ENCODE results near the gene ADAMTS19.
"Not testable (repeated sequence)": the region's sequence is repeated elsewhere in the genome, so short reads cannot be mapped to it uniquely, and the experiment has no call there.

The ADAMTS19 gene

GRCh38 chr5:129459777-129460671 lies at the start of gene ADAMTS19:
ADAMTS19 (plus strand) TSS chr5:129460298; CDS start chr5:129460392, 94 bp downstream.
- DNase-seq (ENCODE audit: low read depth in 2 of 2): no peak

DNA sequence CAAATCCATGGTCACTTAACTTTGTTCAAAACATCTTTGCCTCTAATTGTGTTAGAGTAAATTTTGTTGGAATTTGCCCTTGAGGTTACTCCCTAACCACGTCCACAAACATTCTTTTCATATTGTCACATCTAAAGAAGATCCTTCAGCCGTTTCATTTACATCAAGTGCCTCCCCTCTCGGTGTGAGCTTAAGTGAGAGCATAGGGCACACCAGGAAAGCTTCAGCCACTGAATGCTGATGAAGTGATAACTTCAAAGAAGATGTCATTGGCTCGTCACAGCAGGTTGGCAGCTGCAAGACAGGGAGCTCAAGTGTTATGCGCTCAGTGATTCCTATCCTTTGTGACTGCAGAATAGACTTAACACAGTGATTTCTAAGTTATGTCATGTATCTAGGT lies 49.6 kb upstream of the ADAMTS19 start:
- DNase-seq (ENCODE audit: low read depth in 2 of 2): no peak

DNA sequence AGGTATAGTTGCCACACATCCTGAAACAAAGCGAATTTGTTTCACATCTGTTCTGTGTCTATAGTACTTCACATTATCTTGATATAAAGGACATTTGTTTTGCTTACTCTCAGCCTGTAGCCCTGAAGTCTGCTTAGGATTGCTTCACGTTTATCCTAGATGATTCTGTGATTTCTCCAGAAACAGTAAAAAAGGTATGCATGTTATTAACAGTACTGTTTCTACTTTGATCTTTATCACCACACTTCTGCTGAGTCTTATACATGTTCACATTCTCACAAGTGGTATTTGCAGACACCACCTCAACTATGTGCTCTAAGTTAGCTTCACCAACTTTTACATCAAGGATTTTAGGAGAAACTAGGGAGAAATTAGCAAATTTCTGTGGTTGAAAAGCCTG lies 47.4 kb upstream of the ADAMTS19 start:
- DNase-seq (ENCODE audit: low read depth in 2 of 2): no peak

DNA sequence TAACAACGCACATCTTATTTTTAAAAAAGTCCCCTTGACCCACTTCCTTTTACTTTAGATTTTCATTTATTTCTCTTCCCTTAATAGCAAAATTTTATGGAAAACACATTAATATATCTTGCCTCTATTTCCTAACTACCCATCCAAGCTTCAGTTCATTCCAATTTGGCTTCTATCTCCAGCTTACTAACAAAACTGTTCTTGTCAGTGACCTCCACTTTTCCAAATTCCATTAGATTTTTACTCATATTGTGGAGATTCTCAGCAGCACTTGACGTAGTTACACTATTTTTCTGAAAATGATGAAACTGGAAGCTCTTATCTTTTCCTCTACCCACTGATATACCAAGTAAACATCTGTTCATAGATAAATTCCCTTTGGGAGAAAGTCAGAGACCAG lies 46.5 kb upstream of the ADAMTS19 start:
- DNase-seq (ENCODE audit: low read depth in 2 of 2): no peak

DNA sequence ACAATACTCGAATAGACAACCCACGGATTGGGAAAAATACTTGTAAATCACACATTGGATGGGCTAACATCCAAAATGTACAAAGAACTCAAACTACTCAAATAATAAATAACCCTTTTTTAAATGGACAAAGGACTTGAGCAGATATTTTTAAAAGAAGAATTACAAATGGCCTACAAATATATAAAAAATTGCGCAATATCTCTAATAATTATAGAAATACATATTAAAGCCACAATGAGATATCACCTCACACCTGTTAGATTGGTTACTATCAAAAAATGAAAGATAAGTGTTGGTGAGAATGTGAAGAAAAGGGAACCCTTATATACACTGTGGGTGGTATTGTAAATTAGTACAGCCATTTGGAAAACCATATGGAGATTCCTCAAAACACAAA lies 40.8 kb upstream of the ADAMTS19 start:
- DNase-seq (ENCODE audit: low read depth in 2 of 2): no peak

DNA sequence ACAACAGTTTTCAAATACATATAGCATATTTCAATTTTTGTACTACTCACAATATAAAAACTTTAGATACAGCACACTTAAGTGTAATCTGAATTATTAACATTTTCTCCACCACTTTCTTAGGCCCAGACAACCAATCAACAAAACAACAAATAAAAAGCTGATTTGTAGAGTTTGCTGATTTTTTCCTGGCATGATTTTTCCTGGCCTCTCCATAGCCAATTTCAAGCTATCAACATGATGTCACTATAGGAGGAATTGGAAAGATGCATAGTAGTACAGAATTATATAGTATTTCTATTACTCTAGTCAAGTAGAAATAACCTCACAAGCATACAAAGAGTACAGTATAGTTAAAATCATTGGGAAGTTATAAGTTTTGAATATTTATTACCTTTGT lies 35.1 kb upstream of the ADAMTS19 start:
- DNase-seq (ENCODE audit: low read depth in 2 of 2): no peak

- DNase-seq (ENCODE audit: low read depth in 2 of 2): no peak
These were observed 34.0 kb upstream of the ADAMTS19 start for GRCh38 chr5:129426071-129426470.

GRCh38 chr5:129428636-129429035 lies 31.5 kb upstream of the ADAMTS19 start:
- DNase-seq (ENCODE audit: low read depth in 2 of 2): not testable (repeated sequence)

DNA sequence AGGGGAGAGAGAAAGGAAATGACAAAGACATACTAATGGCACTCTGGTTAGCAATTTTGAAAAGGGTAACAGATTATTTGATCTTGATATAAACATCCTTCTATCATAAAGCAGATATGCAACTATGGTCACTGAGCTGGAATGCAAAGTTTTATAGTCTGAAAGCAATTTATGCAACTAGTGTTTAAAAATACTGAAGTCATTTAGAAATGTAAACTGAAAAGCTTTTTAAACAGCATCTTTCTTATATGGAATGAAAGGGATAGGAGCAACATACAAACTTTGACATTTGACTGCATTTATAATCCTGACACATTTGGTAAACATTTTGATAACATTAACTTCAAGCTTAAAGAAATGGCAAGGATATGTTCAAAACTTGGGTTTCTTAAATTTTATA lies 28.7 kb upstream of the ADAMTS19 start:
- no peak for DNase-seq (ENCODE audit: low read depth in 2 of 2)

- no peak for DNase-seq (ENCODE audit: low read depth in 2 of 2)
These were observed 21.8 kb upstream of the ADAMTS19 start for GRCh38 chr5:129438322-129438721.

DNA sequence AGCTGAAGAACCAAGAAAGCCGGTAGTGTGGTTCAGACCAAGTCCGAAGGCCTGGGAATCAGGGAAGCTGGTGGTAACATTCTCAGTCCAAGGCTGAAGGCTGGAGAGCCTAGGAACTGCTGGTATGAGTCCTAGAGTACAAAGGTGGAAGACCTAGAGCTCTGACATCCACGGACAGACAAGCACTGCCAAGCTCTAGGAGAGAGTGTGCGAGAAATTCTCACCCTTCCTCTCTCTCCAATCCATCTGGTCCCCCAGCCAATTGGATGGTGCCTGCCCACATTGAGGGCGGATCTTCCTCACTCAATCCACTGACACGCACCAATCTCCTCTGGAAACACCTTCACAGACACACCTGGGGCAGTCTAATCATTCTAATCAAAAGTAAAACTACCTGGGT lies 19.7 kb upstream of the ADAMTS19 start:
- DNase-seq (ENCODE audit: low read depth in 2 of 2): no peak

DNA sequence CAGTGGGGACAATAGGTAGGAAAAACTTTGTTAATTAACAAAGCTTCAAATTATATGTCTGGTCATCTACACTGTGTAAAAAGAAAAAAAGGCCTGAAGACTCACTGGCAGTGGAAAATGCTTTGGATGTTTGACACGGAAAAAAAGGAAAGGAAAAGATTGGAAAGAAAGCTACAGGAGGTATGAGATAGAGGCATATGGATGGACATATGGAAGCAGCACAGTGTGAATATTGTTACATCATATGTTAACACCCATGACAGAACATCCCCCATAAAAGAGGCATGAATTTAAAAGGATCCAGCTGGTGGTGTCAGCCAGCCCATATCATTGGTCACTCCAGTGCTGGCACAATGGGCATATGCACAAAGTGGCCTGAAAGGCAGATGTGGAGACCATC lies 19.0 kb upstream of the ADAMTS19 start:
- no peak for DNase-seq (ENCODE audit: low read depth in 2 of 2)

DNA sequence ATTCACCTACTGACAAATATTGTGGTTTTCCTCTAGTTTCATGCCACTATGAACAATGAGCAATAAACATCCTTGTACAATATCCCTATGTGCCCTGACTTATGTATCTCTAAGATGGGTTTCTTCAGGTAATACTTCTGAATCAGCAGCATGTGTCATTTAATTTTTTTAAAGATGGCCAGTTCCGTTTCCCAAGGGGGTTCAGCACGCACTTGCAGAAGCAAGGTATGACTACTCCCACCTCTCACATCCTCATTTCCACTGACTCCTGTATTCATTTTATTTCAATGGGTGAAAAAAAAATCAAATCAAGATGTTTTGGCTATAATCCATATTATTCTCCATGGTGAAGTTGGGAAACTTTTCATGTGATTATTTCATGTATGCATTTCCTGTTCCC lies 14.7 kb upstream of the ADAMTS19 start:
- DNase-seq (ENCODE audit: low read depth in 2 of 2): no peak

GRCh38 chr5:129447968-129448367 lies 12.1 kb upstream of the ADAMTS19 start:
- no peak for DNase-seq (ENCODE audit: low read depth in 2 of 2)

GRCh38 chr5:129448654-129449053 lies 11.4 kb upstream of the ADAMTS19 start:
- DNase-seq (ENCODE audit: low read depth in 2 of 2): no peak

DNA sequence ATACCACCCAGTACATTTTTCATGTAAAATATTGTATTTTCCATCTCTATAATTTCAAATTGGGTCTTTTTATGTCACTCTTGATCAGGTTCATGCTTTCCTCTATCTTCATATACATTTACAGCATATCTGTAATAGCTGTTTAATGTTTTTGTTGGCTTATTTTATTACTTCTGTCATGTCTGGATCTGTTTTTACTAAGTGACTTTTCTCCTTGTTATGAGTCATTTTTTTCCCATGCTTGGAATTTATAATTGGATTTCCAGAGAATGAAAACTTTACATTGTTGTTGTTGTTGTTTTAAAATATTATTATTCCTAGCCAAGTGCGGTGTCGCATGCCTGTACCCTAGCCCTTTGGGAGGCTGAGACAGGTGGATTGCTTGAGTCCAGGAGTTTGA lies 5.6 kb upstream of the ADAMTS19 start:
- DNase-seq (ENCODE audit: low read depth in 2 of 2): no peak

GRCh38 chr5:129459450-129459776 lies 685 bp upstream of the ADAMTS19 start:
- DNase-seq (ENCODE audit: low read depth in 2 of 2): no peak

DNA sequence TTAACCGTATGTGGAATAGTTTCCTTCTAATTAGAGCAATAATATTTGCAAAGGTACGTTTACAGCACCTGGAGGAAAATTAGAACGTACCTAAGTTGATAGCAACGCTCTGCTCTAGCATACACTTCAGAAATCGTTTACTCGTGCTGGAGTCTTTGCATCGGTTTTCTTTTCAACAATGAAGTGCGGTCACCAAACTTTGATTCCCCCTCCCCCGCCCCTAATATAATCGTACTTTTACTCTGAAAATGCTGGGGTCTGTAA lies 506 bp downstream of the ADAMTS19 start:
- DNase-seq (ENCODE audit: low read depth in 2 of 2): no peak

GRCh38 chr5:129460936-129461710 lies 1.0 kb downstream of the ADAMTS19 start:
- no peak for DNase-seq (ENCODE audit: low read depth in 2 of 2)

GRCh38 chr5:129461711-129462332 lies 1.7 kb downstream of the ADAMTS19 start:
- DNase-seq (ENCODE audit: low read depth in 2 of 2): no peak

GRCh38 chr5:129465776-129466344 lies 5.8 kb downstream of the ADAMTS19 start:
- DNase-seq (ENCODE audit: low read depth in 2 of 2): no peak

DNA sequence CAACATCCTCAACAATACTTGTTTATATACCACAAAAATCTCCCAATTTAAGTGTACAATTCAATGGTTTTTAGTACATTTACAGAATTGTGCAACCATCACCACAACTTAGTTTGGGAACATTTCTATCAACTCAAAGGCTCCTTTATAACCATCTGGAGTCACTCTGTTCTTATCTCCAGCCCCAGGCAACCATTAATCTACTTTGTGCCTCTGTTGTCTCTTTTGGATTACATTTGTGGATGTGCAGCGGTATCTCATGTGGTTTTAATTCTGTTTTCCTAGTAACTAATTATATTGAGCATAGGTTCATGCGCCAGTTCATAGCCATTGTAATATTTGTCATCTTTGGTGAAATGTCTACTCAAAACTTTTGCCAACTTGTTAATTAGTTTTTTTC lies 14.4 kb downstream of the ADAMTS19 start:
- no peak for DNase-seq (ENCODE audit: low read depth in 2 of 2)

DNA sequence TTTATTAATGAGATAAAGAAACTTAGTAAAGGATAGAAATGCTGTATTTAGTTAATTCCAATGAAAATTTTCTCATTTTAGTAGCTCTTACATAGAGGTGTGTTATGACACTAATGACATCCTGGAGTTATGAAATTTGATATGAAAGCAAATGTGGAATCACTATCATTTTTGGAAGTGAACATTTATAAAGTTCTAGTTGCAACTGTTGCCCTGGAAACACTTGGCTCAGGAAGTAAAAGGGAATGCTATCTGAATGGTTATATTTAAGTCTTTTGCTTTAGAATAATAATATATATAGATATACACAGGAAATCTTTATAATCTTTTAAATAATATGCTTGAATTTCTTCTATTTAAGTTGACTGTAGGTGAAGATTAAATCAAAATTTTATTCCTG lies 16.7 kb downstream of the ADAMTS19 start:
- no peak for DNase-seq (ENCODE audit: low read depth in 2 of 2)

Measured in stimulated activated CD4-positive, alpha-beta T cell treated with anti-CD3 and anti-CD28 coated beads, Interleukin-1b, Interleukin-23, amount 100 ng/mL, for 4 hours (primary cell).